ENCODE results near the gene GPHB5. TPM values are rescaled to one million over a fixed set of nuclear protein-coding genes. Genes with fewer than 3 reads are reported as not detected.

The GPHB5 gene
- total and polyA plus RNA-seq, 2 of the 13 experiments (the other 11 are each of a cell fraction or from before 2014, with no cell fraction given) = not detected

DNA sequence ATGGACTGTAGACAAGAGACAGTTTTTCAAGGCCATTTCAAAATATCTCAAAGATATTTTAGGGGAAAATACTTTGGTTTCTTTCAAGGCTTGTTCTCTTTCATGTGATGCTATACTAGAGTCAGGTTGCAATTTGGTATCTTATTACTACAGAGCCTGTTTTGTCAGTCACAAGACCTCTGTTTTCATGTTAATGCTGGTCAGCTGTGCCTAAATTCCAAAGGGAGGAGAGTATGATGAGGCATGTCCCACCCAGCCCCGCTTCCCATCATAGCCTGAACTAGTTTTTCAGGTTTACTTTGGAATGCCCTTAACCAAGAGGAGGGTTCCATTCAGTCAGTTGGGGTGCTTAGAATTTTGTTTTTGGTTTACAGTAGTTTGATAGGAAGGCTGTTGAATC is 52.6 kb downstream of the GPHB5 start (continued):
- TF ChIP-seq, protein P1, sequence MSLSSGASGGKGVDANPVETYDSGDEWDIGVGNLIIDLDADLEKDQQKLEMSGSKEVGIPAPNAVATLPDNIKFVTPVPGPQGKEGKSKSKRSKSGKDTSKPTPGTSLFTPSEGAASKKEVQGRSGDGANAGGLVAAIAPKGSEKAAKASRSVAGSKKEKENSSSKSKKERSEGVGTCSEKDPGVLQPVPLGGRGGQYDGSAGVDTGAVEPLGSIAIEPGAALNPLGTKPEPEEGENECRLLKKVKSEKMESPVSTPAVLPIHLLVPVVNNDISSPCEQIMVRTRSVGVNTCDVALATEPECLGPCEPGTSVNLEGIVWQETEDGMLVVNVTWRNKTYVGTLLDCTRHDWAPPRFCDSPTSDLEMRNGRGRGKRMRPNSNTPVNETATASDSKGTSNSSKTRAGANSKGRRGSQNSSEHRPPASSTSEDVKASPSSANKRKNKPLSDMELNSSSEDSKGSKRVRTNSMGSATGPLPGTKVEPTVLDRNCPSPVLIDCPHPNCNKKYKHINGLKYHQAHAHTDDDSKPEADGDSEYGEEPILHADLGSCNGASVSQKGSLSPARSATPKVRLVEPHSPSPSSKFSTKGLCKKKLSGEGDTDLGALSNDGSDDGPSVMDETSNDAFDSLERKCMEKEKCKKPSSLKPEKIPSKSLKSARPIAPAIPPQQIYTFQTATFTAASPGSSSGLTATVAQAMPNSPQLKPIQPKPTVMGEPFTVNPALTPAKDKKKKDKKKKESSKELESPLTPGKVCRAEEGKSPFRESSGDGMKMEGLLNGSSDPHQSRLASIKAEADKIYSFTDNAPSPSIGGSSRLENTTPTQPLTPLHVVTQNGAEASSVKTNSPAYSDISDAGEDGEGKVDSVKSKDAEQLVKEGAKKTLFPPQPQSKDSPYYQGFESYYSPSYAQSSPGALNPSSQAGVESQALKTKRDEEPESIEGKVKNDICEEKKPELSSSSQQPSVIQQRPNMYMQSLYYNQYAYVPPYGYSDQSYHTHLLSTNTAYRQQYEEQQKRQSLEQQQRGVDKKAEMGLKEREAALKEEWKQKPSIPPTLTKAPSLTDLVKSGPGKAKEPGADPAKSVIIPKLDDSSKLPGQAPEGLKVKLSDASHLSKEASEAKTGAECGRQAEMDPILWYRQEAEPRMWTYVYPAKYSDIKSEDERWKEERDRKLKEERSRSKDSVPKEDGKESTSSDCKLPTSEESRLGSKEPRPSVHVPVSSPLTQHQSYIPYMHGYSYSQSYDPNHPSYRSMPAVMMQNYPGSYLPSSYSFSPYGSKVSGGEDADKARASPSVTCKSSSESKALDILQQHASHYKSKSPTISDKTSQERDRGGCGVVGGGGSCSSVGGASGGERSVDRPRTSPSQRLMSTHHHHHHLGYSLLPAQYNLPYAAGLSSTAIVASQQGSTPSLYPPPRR (CRISPR knock-in tag; IDR thresholded peaks at IDR 0.05; ENCODE audit: borderline replicate concordance) = no peak
- TF ChIP-seq NFKB2 (CRISPR knock-in tag; IDR thresholded peaks at IDR 0.05; ENCODE audit: borderline replicate concordance) (no peak), GTF2F1 (IDR thresholded peaks at IDR 0.05; ENCODE audit: low read length) (no peak), ZNF782 (CRISPR knock-in tag; IDR thresholded peaks at IDR 0.05; ENCODE audit: borderline replicate concordance) (no peak), FOXC1 (CRISPR knock-in tag; IDR thresholded peaks at IDR 0.05; ENCODE audit: borderline replicate concordance) (no peak), KDM5A (IDR thresholded peaks at IDR 0.05; ENCODE audit: borderline replicate concordance, low read length) (no peak), ADNP (CRISPR knock-in tag; IDR thresholded peaks at IDR 0.05) (no peak), ZNF557 (CRISPR knock-in tag; IDR thresholded peaks at IDR 0.05) (no peak), ARHGAP35 (CRISPR knock-in tag; IDR thresholded peaks at IDR 0.05; ENCODE audit: borderline replicate concordance) (no peak)
- TF ChIP-seq, protein P2, sequence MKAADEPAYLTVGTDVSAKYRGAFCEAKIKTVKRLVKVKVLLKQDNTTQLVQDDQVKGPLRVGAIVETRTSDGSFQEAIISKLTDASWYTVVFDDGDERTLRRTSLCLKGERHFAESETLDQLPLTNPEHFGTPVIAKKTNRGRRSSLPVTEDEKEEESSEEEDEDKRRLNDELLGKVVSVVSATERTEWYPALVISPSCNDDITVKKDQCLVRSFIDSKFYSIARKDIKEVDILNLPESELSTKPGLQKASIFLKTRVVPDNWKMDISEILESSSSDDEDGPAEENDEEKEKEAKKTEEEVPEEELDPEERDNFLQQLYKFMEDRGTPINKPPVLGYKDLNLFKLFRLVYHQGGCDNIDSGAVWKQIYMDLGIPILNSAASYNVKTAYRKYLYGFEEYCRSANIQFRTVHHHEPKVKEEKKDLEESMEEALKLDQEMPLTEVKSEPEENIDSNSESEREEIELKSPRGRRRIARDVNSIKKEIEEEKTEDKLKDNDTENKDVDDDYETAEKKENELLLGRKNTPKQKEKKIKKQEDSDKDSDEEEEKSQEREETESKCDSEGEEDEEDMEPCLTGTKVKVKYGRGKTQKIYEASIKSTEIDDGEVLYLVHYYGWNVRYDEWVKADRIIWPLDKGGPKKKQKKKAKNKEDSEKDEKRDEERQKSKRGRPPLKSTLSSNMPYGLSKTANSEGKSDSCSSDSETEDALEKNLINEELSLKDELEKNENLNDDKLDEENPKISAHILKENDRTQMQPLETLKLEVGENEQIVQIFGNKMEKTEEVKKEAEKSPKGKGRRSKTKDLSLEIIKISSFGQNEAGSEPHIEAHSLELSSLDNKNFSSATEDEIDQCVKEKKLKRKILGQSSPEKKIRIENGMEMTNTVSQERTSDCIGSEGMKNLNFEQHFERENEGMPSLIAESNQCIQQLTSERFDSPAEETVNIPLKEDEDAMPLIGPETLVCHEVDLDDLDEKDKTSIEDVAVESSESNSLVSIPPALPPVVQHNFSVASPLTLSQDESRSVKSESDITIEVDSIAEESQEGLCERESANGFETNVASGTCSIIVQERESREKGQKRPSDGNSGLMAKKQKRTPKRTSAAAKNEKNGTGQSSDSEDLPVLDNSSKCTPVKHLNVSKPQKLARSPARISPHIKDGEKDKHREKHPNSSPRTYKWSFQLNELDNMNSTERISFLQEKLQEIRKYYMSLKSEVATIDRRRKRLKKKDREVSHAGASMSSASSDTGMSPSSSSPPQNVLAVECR (CRISPR knock-in tag; IDR thresholded peaks at IDR 0.05; ENCODE audit: borderline replicate concordance) = no peak
- TF ChIP-seq, protein P3, sequence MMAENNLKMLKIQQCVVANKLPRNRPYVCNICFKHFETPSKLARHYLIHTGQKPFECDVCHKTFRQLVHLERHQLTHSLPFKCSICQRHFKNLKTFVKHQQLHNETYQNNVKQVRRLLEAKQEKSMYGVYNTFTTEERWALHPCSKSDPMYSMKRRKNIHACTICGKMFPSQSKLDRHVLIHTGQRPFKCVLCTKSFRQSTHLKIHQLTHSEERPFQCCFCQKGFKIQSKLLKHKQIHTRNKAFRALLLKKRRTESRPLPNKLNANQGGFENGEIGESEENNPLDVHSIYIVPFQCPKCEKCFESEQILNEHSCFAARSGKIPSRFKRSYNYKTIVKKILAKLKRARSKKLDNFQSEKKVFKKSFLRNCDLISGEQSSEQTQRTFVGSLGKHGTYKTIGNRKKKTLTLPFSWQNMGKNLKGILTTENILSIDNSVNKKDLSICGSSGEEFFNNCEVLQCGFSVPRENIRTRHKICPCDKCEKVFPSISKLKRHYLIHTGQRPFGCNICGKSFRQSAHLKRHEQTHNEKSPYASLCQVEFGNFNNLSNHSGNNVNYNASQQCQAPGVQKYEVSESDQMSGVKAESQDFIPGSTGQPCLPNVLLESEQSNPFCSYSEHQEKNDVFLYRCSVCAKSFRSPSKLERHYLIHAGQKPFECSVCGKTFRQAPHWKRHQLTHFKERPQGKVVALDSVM (CRISPR knock-in tag; IDR thresholded peaks at IDR 0.05) = no peak
- TF ChIP-seq, protein P4, sequence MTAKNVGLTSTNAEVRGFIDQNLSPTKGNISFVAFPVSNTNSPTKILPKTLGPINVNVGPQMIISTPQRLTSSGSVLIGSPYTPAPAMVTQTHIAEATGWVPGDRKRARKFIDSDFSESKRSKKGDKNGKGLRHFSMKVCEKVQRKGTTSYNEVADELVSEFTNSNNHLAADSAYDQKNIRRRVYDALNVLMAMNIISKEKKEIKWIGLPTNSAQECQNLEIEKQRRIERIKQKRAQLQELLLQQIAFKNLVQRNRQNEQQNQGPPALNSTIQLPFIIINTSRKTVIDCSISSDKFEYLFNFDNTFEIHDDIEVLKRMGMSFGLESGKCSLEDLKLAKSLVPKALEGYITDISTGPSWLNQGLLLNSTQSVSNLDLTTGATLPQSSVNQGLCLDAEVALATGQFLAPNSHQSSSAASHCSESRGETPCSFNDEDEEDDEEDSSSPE (CRISPR knock-in tag; IDR thresholded peaks at IDR 0.05) = no peak
